GM23338 (cell line): ENCODE results near the gene GAPDH. TPM values are rescaled to one million over a fixed set of nuclear protein-coding genes. Genes with fewer than 3 reads are reported as not detected.
A peak's percentile ranks its signal among the peaks of the same experiment; 100 is the strongest.

Source experiments
- ATAC-seq: fragments of 200-7000 bp; cut with Tn5 transposase; 3 replicates; pipeline ENCODE4 v1.9.1; 2020
- DNase-seq: peaks from one replicate; pipeline ENCODE4 v3.0.0-alpha.2; 2015; ENCODE audit warnings: low spot score
- H2AFZ ChIP-seq: fragments of 200-600 bp; sonication (generic); 2 replicates; pipeline ENCODE4 v1.8.0; 2016; ENCODE audit warnings: antibody characterized with exemption, mild to moderate bottlenecking, moderate library complexity
- H3F3A ChIP-seq: fragments of 200-600 bp; sonication (generic); replicated peaks from 2 replicates; pipeline ENCODE4 v1.8.0; 2017; ENCODE audit warnings: antibody characterized with exemption, mixed run types, low read depth
- H3K27ac ChIP-seq: fragments of 200-600 bp; sonication (generic); 2 replicates; pipeline ENCODE4 v1.6.1; 2016; ENCODE audit warnings: low read depth
- H3K27me3 ChIP-seq: fragments of 200-600 bp; sonication (generic); 2 replicates; pipeline ENCODE4 v1.8.0; 2016; ENCODE audit warnings: mild to moderate bottlenecking, mixed run types, moderate library complexity; ENCODE audit not compliant: insufficient read depth
- H3K36me3 ChIP-seq: fragments of 200-600 bp; sonication (generic); 2 replicates; pipeline ENCODE4 v1.8.0; 2016; ENCODE audit warnings: mild to moderate bottlenecking; ENCODE audit not compliant: insufficient read depth
- H3K4me1 ChIP-seq: fragments of 200-600 bp; sonication (generic); 2 replicates; pipeline ENCODE4 v1.8.0; 2016; ENCODE audit warnings: mild to moderate bottlenecking, moderate library complexity; ENCODE audit not compliant: insufficient read depth
- H3K4me2 ChIP-seq: fragments of 200-600 bp; sonication (generic); 2 replicates; pipeline ENCODE4 v1.7.1; 2017; ENCODE audit warnings: mixed run types
- H3K4me3 ChIP-seq: fragments of 200-600 bp; sonication (generic); 2 replicates; pipeline ENCODE4 v1.6.1; 2016; ENCODE audit warnings: mixed run types
- H3K79me2 ChIP-seq: fragments of 200-600 bp; sonication (generic); replicated peaks from 2 replicates; pipeline ENCODE4 v1.8.0; 2017; ENCODE audit warnings: mild to moderate bottlenecking; ENCODE audit not compliant: insufficient read depth
- H3K9me2 ChIP-seq: fragments of 200-600 bp; sonication (generic); 2 replicates; pipeline ENCODE4 v1.8.0; 2017; ENCODE audit not compliant: insufficient read depth
- H4K20me1 ChIP-seq: fragments of 200-600 bp; sonication (generic); replicated peaks from 2 replicates; pipeline ENCODE4 v1.8.0; 2017; ENCODE audit warnings: mild to moderate bottlenecking; ENCODE audit not compliant: insufficient read depth
- H3K27ac Mint-ChIP-seq: 2 replicates; pipeline ENCODE4 v1.8.0; 2020; ENCODE audit warnings: inconsistent platforms, mild to moderate bottlenecking, moderate library complexity, mixed read lengths
- H3K27me3 Mint-ChIP-seq: 3 replicates; pipeline ENCODE4 v1.8.0; 2022; ENCODE audit warnings: low read depth, mild to moderate bottlenecking, moderate library complexity, mixed read lengths, inconsistent platforms; ENCODE audit not compliant: insufficient read depth, poor library complexity
- H3K36me3 Mint-ChIP-seq: 3 replicates; pipeline ENCODE4 v1.8.0; 2021; ENCODE audit warnings: low read depth, mild to moderate bottlenecking, inconsistent platforms, moderate library complexity, mixed read lengths
- H3K4me1 Mint-ChIP-seq: 3 replicates; pipeline ENCODE4 v1.8.0; 2020; ENCODE audit warnings: mild to moderate bottlenecking, inconsistent platforms, mixed read lengths
- H3K4me3 Mint-ChIP-seq: 3 replicates; pipeline ENCODE4 v1.8.0; 2021; ENCODE audit warnings: moderate library complexity, mild to moderate bottlenecking, inconsistent platforms, mixed read lengths
- H3K9me3 Mint-ChIP-seq: 3 replicates; pipeline ENCODE4 v1.8.0; 2020; ENCODE audit warnings: moderate library complexity, mild to moderate bottlenecking, inconsistent platforms, mixed read lengths
- ETS1 ChIP-seq: IDR thresholded peaks from 2 replicates; pipeline ENCODE4 v1.6.1; 2016; ENCODE audit warnings: antibody characterized with exemption
- EZH2phosphoT487 ChIP-seq: fragments of 200-600 bp; sonication (generic); IDR thresholded peaks from one replicate; pipeline ENCODE4 v1.8.1; 2018; ENCODE audit warnings: antibody characterized with exemption; ENCODE audit not compliant: unreplicated experiment
- NANOG ChIP-seq: IDR thresholded peaks from 2 replicates; pipeline ENCODE4 v1.6.1; 2016; ENCODE audit warnings: antibody characterized with exemption, borderline replicate concordance
- STAT1 ChIP-seq: IDR thresholded peaks from one replicate; pipeline ENCODE4 v1.6.1; 2016; ENCODE audit warnings: antibody characterized with exemption; ENCODE audit not compliant: unreplicated experiment
- ZNF114 ChIP-seq: fragments of 250-450 bp; sonication (Bioruptor Pico); IDR thresholded peaks from 2 replicates; pipeline ENCODE4 v1.5.0; 2020; ENCODE audit warnings: mild to moderate bottlenecking, moderate library complexity
- ZNF331 ChIP-seq: fragments of 250-450 bp; sonication (Bioruptor Pico); IDR thresholded peaks from 2 replicates; pipeline ENCODE4 v1.5.0; 2020; ENCODE audit warnings: low read depth, mild to moderate bottlenecking, moderate library complexity
- polyA plus RNA-seq: library from polyadenylated mRNA; unstranded; fragments of >200 nt; fragmentation: Nextera tagmentation; extraction: Ambion mirVana; gene quantifications from 2 replicates; pipeline ENCODE4 v1.2.1, GENCODE V29; 2016
- total RNA-seq: library from RNA; depleted of rRNA; stranded (reverse); fragments of >200 nt; shearing (Covaris generic); gene quantifications from 2 replicates; pipeline ENCODE4 v1.2.3, GENCODE V29; 2014
- TF ChIP-seq, protein P1 (sequence below): fragments of 250-450 bp; sonication (Bioruptor Pico); IDR thresholded peaks from 2 replicates; pipeline ENCODE4 v1.5.0; 2020; ENCODE audit warnings: mild to moderate bottlenecking, moderate library complexity

The GAPDH gene
- total and polyA plus RNA-seq, 2 experiments from 2014 or later, result 5,853 to 6,219 TPM

DNA sequence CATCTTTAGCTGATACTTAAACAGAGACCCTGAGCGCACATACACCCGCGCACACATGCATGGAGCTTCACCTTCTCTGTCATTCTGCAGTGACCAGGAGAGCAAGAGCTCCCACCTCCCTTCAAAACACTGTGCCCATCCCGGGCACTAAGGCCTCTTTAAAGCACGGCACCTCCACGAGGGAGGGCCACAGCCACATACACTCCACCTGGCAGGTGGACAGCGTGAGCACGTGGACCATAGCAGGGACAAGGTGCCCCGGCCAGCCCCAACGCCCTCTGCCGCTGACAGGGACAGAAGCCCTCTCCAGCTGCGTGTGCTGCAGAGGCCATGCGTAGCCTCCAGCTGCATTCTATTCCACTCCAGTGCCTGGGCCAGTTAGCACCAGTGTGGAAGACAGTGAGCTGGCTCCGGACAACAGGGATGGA lies 5.4 kb downstream of the GAPDH start (continued):
- TF ChIP-seq, protein P1, sequence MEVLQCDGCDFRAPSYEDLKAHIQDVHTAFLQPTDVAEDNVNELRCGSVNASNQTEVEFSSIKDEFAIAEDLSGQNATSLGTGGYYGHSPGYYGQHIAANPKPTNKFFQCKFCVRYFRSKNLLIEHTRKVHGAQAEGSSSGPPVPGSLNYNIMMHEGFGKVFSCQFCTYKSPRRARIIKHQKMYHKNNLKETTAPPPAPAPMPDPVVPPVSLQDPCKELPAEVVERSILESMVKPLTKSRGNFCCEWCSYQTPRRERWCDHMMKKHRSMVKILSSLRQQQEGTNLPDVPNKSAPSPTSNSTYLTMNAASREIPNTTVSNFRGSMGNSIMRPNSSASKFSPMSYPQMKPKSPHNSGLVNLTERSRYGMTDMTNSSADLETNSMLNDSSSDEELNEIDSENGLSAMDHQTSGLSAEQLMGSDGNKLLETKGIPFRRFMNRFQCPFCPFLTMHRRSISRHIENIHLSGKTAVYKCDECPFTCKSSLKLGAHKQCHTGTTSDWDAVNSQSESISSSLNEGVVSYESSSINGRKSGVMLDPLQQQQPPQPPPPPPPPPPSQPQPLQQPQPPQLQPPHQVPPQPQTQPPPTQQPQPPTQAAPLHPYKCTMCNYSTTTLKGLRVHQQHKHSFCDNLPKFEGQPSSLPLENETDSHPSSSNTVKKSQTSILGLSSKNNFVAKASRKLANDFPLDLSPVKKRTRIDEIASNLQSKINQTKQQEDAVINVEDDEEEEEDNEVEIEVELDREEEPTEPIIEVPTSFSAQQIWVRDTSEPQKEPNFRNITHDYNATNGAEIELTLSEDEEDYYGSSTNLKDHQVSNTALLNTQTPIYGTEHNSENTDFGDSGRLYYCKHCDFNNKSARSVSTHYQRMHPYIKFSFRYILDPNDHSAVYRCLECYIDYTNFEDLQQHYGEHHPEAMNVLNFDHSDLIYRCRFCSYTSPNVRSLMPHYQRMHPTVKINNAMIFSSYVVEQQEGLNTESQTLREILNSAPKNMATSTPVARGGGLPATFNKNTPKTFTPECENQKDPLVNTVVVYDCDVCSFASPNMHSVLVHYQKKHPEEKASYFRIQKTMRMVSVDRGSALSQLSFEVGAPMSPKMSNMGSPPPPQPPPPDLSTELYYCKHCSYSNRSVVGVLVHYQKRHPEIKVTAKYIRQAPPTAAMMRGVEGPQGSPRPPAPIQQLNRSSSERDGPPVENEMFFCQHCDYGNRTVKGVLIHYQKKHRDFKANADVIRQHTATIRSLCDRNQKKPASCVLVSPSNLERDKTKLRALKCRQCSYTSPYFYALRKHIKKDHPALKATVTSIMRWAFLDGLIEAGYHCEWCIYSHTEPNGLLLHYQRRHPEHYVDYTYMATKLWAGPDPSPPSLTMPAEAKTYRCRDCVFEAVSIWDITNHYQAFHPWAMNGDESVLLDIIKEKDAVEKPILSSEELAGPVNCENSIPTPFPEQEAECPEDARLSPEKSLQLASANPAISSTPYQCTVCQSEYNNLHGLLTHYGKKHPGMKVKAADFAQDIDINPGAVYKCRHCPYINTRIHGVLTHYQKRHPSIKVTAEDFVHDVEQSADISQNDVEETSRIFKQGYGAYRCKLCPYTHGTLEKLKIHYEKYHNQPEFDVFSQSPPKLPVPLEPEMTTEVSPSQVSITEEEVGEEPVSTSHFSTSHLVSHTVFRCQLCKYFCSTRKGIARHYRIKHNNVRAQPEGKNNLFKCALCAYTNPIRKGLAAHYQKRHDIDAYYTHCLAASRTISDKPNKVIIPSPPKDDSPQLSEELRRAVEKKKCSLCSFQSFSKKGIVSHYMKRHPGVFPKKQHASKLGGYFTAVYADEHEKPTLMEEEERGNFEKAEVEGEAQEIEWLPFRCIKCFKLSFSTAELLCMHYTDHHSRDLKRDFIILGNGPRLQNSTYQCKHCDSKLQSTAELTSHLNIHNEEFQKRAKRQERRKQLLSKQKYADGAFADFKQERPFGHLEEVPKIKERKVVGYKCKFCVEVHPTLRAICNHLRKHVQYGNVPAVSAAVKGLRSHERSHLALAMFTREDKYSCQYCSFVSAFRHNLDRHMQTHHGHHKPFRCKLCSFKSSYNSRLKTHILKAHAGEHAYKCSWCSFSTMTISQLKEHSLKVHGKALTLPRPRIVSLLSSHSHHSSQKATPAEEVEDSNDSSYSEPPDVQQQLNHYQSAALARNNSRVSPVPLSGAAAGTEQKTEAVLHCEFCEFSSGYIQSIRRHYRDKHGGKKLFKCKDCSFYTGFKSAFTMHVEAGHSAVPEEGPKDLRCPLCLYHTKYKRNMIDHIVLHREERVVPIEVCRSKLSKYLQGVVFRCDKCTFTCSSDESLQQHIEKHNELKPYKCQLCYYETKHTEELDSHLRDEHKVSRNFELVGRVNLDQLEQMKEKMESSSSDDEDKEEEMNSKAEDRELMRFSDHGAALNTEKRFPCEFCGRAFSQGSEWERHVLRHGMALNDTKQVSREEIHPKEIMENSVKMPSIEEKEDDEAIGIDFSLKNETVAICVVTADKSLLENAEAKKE (CRISPR knock-in tag), result no peak
- TF ChIP-seq NANOG (no peak), STAT1 (no peak), ZNF114 (no peak), ZNF331 (CRISPR knock-in tag) (no peak)

DNA sequence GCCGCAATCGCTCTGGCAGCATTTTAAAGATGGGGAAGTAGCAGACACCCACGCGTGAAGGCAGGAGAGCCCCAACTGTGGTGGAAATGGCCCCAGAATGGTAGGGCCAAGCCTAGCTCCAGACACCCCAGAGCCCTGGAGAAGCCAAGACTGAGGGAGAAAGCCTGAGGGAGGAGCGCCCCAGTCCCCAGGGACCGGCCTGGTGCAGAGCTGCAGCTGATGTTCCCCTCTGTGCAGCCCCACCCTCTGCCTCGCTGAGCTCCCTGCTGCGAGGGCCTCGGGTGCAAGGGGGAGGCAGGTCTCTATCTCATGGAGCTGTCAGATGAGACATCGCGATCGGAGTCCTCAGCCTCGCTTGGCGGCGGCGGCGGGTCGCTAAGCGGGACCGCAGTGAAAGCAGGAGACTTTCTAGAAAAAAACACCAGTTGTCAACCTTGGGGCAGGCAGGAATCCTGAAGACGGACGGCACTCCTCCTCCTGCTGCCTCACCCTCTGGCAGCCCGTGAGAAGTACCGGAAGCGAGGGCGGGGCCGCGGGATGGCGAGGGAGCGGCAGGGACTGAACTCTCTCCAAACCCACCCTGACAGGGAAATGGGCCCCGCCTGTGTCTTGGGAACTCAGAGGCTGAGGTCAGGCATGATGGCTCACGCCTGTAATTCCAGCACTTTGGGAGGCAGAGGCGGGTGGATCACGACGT lies 6.0 kb downstream of the GAPDH start:
- Histone ChIP-seq H3F3A (peaks cover 63% of the 10 kb centered on the region), H3K27me3 (no peaks in the 10 kb centered on the region), H3K4me2 (peak overlapping the region; percentile 77), H2AFZ (no peak overlapping the region), H4K20me1 (peaks cover 26% of the 10 kb centered on the region), H3K4me3 (peak overlapping the region; percentile 47; the same call in 1 of the 2 replicates), H3K79me2 (peaks cover 15% of the 10 kb centered on the region), H3K36me3 (peaks cover 31% of the 10 kb centered on the region), H3K9me2 (no peaks in the 10 kb centered on the region), H3K27ac (peak overlapping the region; percentile 79; the same call in 1 of the 2 replicates), H3K4me1 (peaks cover 22% of the 10 kb centered on the region)
- Mint-ChIP-seq H3K4me1 (peaks cover 48% of the 10 kb centered on the region), H3K4me3 (peak overlapping the region; percentile 51), H3K9me3 (peaks cover 17% of the 10 kb centered on the region; the same call in 2 of the 3 replicates), H3K27ac (peak overlapping the region; percentile 88), H3K27me3 (peaks cover 54% of the 10 kb centered on the region), H3K36me3 (peaks cover 73% of the 10 kb centered on the region)
- peak; percentile 60 for ATAC-seq
- TF ChIP-seq EZH2phosphoT487 (no peak), ETS1 (peak; percentile 49; the same call in 1 of the 2 replicates)
- DNase-seq, result peak; percentile 95
